Measurements from ENCODE around the gene HOXB7.
A peak's percentile ranks its signal among the peaks of the same experiment; 100 is the strongest.

The HOXB7 gene

GRCh38 chr17:48577946-48578615 lies 32.7 kb downstream of the HOXB7 start, which contains the start of gene HOXB4:
TSS of gene HOXB4 (minus strand) at chr17:48578350. CDS start at chr17:48578319, 31 bp downstream.
- no peak for TF ChIP-seq CTCF (IDR thresholded peaks at IDR 0.05; ENCODE audit: unreplicated experiment in 3 of 3)
- H3K9me3 Mint-ChIP-seq, result no peaks in the 10 kb centered on the region
- H3K36me3 Mint-ChIP-seq (ENCODE audit: low read depth), result peaks cover 32% of the 10 kb centered on the region

GRCh38 chr17:48577330-48577945 lies 33.4 kb downstream of the HOXB7 start:
- Mint-ChIP-seq H3K27me3 (ENCODE audit: low read depth) (peaks cover 69% of the 10 kb centered on the region), H3K9me3 (no peaks in the 10 kb centered on the region), H3K36me3 (ENCODE audit: low read depth) (peaks cover 31% of the 10 kb centered on the region), H3K27ac (peak overlapping the region in 1 of 3 experiments; percentile 98), H3K4me1 (peaks cover 83% of the 10 kb centered on the region), H3K4me3 (peak overlapping the region; percentile 85 to 94 (median 93))
- TF ChIP-seq CTCF (IDR thresholded peaks at IDR 0.05; ENCODE audit: unreplicated experiment in 3 of 3), result no peak

More at GRCh38 chr17:48577946-48578615, 32.7 kb downstream of the HOXB7 start, which contains the start of gene HOXB4:
- Mint-ChIP-seq H3K27ac (peak within 1 kb of the TSS in 1 of 3 experiments; percentile 98), H3K4me3 (peak within 1 kb of the TSS; percentile 93 to 98 (median 94)), H3K27me3 (ENCODE audit: low read depth) (peaks cover 69% of the 10 kb centered on the region), H3K4me1 (peaks cover 83% of the 10 kb centered on the region)

GRCh38 chr17:48576479-48577309 lies 34.1 kb downstream of the HOXB7 start:
- Mint-ChIP-seq H3K4me3 (peak overlapping the region; percentile 85 to 94 (median 93)), H3K27ac (peak overlapping the region in 1 of 3 experiments; percentile 98), H3K4me1 (peaks cover 86% of the 10 kb centered on the region), H3K9me3 (no peaks in the 10 kb centered on the region), H3K36me3 (ENCODE audit: low read depth) (peaks cover 30% of the 10 kb centered on the region), H3K27me3 (ENCODE audit: low read depth) (peaks cover 68% of the 10 kb centered on the region)
- no peak for TF ChIP-seq CTCF (IDR thresholded peaks at IDR 0.05; ENCODE audit: unreplicated experiment in 3 of 3)

- no peak for TF ChIP-seq CTCF (IDR thresholded peaks at IDR 0.05; ENCODE audit: unreplicated experiment in 3 of 3)
- Mint-ChIP-seq H3K9me3 (no peaks in the 10 kb centered on the region), H3K4me1 (peaks cover 89% of the 10 kb centered on the region), H3K4me3 (peak overlapping the region; percentile 71 to 82 (median 80)), H3K36me3 (ENCODE audit: low read depth) (peaks cover 37% of the 10 kb centered on the region), H3K27me3 (ENCODE audit: low read depth) (peaks cover 68% of the 10 kb centered on the region), H3K27ac (no peak overlapping the region)
Measured at GRCh38 chr17:48575673-48576478, 34.9 kb downstream of the HOXB7 start.

GRCh38 chr17:48575066-48575582 lies 35.7 kb downstream of the HOXB7 start:
- H3K36me3 Mint-ChIP-seq (ENCODE audit: low read depth), result peaks cover 37% of the 10 kb centered on the region
- no peak for TF ChIP-seq CTCF (IDR thresholded peaks at IDR 0.05; ENCODE audit: unreplicated experiment in 3 of 3)
- no peaks in the 10 kb centered on the region for H3K9me3 Mint-ChIP-seq
- no peak overlapping the region for H3K27ac Mint-ChIP-seq
- peaks cover 89% of the 10 kb centered on the region for H3K4me1 Mint-ChIP-seq
- peak overlapping the region in 2 of 3 experiments; percentile 71 to 80 for H3K4me3 Mint-ChIP-seq
- H3K27me3 Mint-ChIP-seq (ENCODE audit: low read depth), result peaks cover 63% of the 10 kb centered on the region
